Hepatocyte (in vitro differentiated cells): ENCODE results near the gene CST7. TPM values are rescaled to one million over a fixed set of nuclear protein-coding genes. Genes with fewer than 3 reads are reported as not detected.
"Not testable (repeated sequence)": the region's sequence is repeated elsewhere in the genome, so short reads cannot be mapped to it uniquely, and the experiment has no call there.

ENCODE experiments used
- DNase-seq: peaks from one replicate; pipeline ENCODE4 v3.0.0-alpha.2; 2016; ENCODE audit warnings: low spot score
- H2AFZ ChIP-seq: fragments of 200-600 bp; sonication (generic); 2 replicates; pipeline ENCODE4 v1.6.0; 2016; ENCODE audit warnings: antibody characterized with exemption, mild to moderate bottlenecking
- H3K27ac ChIP-seq: fragments of 200-600 bp; sonication (generic); 2 replicates; pipeline ENCODE4 v1.5.1; 2016; ENCODE audit warnings: mild to moderate bottlenecking
- H3K27me3 ChIP-seq: fragments of 200-600 bp; sonication (generic); 2 replicates; pipeline ENCODE4 v1.6.1; 2016
- H3K36me3 ChIP-seq: fragments of 200-600 bp; sonication (generic); replicated peaks from 2 replicates; pipeline ENCODE4 v1.5.1; 2016; ENCODE audit warnings: low read depth; ENCODE audit not compliant: insufficient read depth
- H3K4me1 ChIP-seq: fragments of 200-600 bp; sonication (generic); 2 replicates; pipeline ENCODE4 v1.5.1; 2016; ENCODE audit warnings: mild to moderate bottlenecking, moderate library complexity; ENCODE audit not compliant: insufficient read depth
- H3K4me2 ChIP-seq: fragments of 200-600 bp; sonication (generic); 2 replicates; pipeline ENCODE4 v1.6.0; 2016
- H3K4me3 ChIP-seq: fragments of 200-600 bp; sonication (generic); 2 replicates; pipeline ENCODE4 v1.5.1; 2016; ENCODE audit warnings: mild to moderate bottlenecking
- H3K79me2 ChIP-seq: fragments of 200-600 bp; sonication (generic); 2 replicates; pipeline ENCODE4 v1.6.0; 2017; ENCODE audit warnings: mild to moderate bottlenecking
- H3K9me2 ChIP-seq: fragments of 200-600 bp; sonication (generic); replicated peaks from 2 replicates; pipeline ENCODE4 v1.6.0; 2017; ENCODE audit warnings: mild to moderate bottlenecking; ENCODE audit not compliant: insufficient read depth
- H3K9me3 ChIP-seq: fragments of 200-600 bp; sonication (generic); 2 replicates; pipeline ENCODE4 v1.5.1; 2016; ENCODE audit warnings: low read depth, mild to moderate bottlenecking
- H4K20me1 ChIP-seq: fragments of 200-600 bp; sonication (generic); 2 replicates; pipeline ENCODE4 v1.6.0; 2016; ENCODE audit warnings: mild to moderate bottlenecking; ENCODE audit not compliant: insufficient read depth, poor library complexity, severe bottlenecking
- CTCF ChIP-seq: fragments of 200-600 bp; sonication (generic); IDR thresholded peaks from 2 replicates; pipeline ENCODE4 v1.5.1; 2016; ENCODE audit warnings: antibody characterized with exemption, mild to moderate bottlenecking; ENCODE audit not compliant: poor library complexity
- EZH2 ChIP-seq: fragments of 200-600 bp; sonication (generic); IDR thresholded peaks from 2 replicates; pipeline ENCODE4 v1.6.1; 2016; ENCODE audit warnings: antibody characterized with exemption, mild to moderate bottlenecking, borderline replicate concordance
- EZH2phosphoT487 ChIP-seq: fragments of 200-600 bp; sonication (generic); IDR thresholded peaks from one replicate; pipeline ENCODE4 v1.6.1; 2018; ENCODE audit warnings: antibody characterized with exemption, mild to moderate bottlenecking, low read depth, moderate library complexity; ENCODE audit not compliant: unreplicated experiment, severe bottlenecking
- WGBS: methylation state at CpG from one replicate; pipeline ENCODE4 v1.1.6; 2016; ENCODE audit warnings: low lambda C conversion rate; ENCODE audit errors: missing lambda C conversion rate; 5-methylcytosine and 5-hydroxymethylcytosine counted together
- polyA plus RNA-seq: library from polyadenylated mRNA; unstranded; fragments of >200 nt; fragmentation: Nextera tagmentation; extraction: Ambion mirVana; gene quantifications from 2 replicates; pipeline ENCODE4 v1.2.1, GENCODE V29; 2016
- total RNA-seq: library from RNA; depleted of rRNA; stranded (reverse); fragments of >200 nt; gene quantifications from 2 replicates; pipeline ENCODE4 v1.2.3, GENCODE V29; 2014

CST7 gene
- total and polyA plus RNA-seq, 2 experiments from 2014 or later = not detected

- not testable (repeated sequence) for H3K4me3 ChIP-seq, H3K27me3 ChIP-seq, H3K4me1 ChIP-seq, H4K20me1 ChIP-seq, H3K36me3 ChIP-seq, H2AFZ ChIP-seq, H3K9me2 ChIP-seq, H3K79me2 ChIP-seq, H3K9me3 ChIP-seq
- peak; percentile 80 for DNase-seq
- WGBS = 34% methylated on average over 13 of the region's 13 CpGs
- Histone ChIP-seq H3K4me2 (peak overlapping the region; percentile 66), H3K27ac (peak overlapping the region; percentile 90)
- peak; percentile 18 for TF ChIP-seq CTCF
These were observed 19.0 kb upstream of the CST7 start for GRCh38 chr20:24929867-24930723.

GRCh38 chr20:24930724-24931688, 18.1 kb upstream of the CST7 start:
- not testable (repeated sequence) for H3K27me3 ChIP-seq, H3K36me3 ChIP-seq, H4K20me1 ChIP-seq, H3K9me3 ChIP-seq, H3K79me2 ChIP-seq, H3K4me1 ChIP-seq, H2AFZ ChIP-seq, DNase-seq, H3K9me2 ChIP-seq, H3K4me3 ChIP-seq
- TF ChIP-seq CTCF = peak; percentile 46
- WGBS = 57% methylated on average over 15 of the region's 15 CpGs
- peak overlapping the region; percentile 90 for H3K27ac ChIP-seq
- H3K4me2 ChIP-seq = peak overlapping the region; percentile 66

GRCh38 chr20:24931893-24932292, 17.2 kb upstream of the CST7 start:
- H3K36me3 ChIP-seq, H2AFZ ChIP-seq, H3K27me3 ChIP-seq, H3K79me2 ChIP-seq, H3K4me1 ChIP-seq, H4K20me1 ChIP-seq, H3K9me2 ChIP-seq, DNase-seq, H3K4me3 ChIP-seq, H3K9me3 ChIP-seq, H3K4me2 ChIP-seq: not testable (repeated sequence)
- 92% methylated on average over 1 of the region's 1 CpG for WGBS
- H3K27ac ChIP-seq = peak overlapping the region; percentile 90

GRCh38 chr20:24933266-24933908, 15.7 kb upstream of the CST7 start:
- no peaks in the 10 kb centered on the region for H3K9me2 ChIP-seq
- H3K36me3 ChIP-seq = no peaks in the 10 kb centered on the region
- TF ChIP-seq EZH2 (no peak), CTCF (no peak), EZH2phosphoT487 (no peak)
- DNase-seq = no peak
- no peak overlapping the region for H3K4me2 ChIP-seq
- H3K79me2 ChIP-seq = no peaks in the 10 kb centered on the region
- no peaks in the 10 kb centered on the region for H3K9me3 ChIP-seq
- no peaks in the 10 kb centered on the region for H3K27me3 ChIP-seq
- H4K20me1 ChIP-seq = no peaks in the 10 kb centered on the region
- no peak overlapping the region for H3K27ac ChIP-seq
- H3K4me1 ChIP-seq = peaks cover 10% of the 10 kb centered on the region
- no peak overlapping the region for H3K4me3 ChIP-seq
- WGBS = 97% methylated on average over 5 of the region's 7 CpGs
- H2AFZ ChIP-seq = no peak overlapping the region
